ENCODE results near the gene NPFFR1.

The NPFFR1 gene

DNA sequence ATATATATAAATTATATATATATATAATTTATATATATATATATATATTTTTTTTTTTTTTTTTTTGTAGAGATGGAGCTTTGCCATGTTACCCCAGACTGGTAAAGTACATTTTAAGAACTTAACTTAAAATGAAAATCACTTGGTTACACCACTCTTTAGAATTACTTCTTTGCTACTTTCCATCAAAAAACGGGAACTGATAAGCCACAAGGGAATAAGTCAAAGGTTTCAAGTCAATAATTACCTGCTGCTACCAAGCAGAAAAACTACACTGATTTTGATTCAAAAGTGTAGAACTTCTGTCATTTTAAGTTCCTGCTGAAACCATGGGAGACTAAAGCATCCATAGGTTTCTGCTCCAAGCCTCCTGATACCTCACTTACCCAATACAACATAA, 62.8 kb downstream of the NPFFR1 start:
- H3K36me3 ChIP-seq (ENCODE audit: insufficient read depth, insufficient read length, low read length): peaks cover 27% of the 10 kb centered on the region
- TF ChIP-seq SUZ12 (IDR thresholded peaks at IDR 0.05; ENCODE audit: extremely low read depth, insufficient read depth, insufficient read length): no peak
- no peak for TF ChIP-seq ZNF274 (IDR thresholded peaks at IDR 0.05; ENCODE audit: low read depth, low read length)
- no peak for TF ChIP-seq YY1 (IDR thresholded peaks at IDR 0.05; ENCODE audit: insufficient read depth, insufficient read length)
- H3K4me3 ChIP-seq (ENCODE audit: insufficient read length, low read depth): no peak overlapping the region
- H3K27me3 ChIP-seq (ENCODE audit: insufficient read depth, insufficient read length): no peaks in the 10 kb centered on the region
- H3K9ac ChIP-seq (ENCODE audit: insufficient read length, low read depth): no peak overlapping the region
- H3K9me3 ChIP-seq (ENCODE audit: insufficient read depth, low read length): no peaks in the 10 kb centered on the region
- no peak for DNase-seq (ENCODE audit: low read depth, low spot score)
- H3K4me1 ChIP-seq (ENCODE audit: insufficient read depth, insufficient read length): no peaks in the 10 kb centered on the region

DNA sequence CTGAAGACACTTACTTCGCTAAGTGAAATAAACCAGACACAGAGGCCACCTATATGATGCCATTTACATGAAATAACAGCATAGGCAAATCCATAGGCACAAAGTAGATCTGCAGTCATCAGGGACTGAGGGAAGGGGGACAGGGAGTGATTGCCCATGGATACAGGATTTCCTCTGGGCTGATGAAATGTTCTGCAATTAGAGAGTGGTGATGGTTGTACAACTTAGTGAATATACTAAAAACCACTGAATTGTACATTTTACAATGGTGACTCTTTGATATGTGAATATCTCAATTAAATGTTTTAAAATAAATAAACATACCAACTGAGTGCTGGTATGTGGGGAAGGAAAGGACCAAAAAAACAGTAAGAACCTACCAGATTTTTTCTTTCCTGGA, 70.9 kb downstream of the NPFFR1 start:
- no peaks in the 10 kb centered on the region for H3K4me1 ChIP-seq (ENCODE audit: insufficient read depth, insufficient read length)
- peaks cover 68% of the 10 kb centered on the region for H3K36me3 ChIP-seq (ENCODE audit: insufficient read depth, insufficient read length, low read length)
- TF ChIP-seq SUZ12 (IDR thresholded peaks at IDR 0.05; ENCODE audit: extremely low read depth, insufficient read depth, insufficient read length) (no peak), ZNF274 (IDR thresholded peaks at IDR 0.05; ENCODE audit: low read depth, low read length) (no peak), YY1 (IDR thresholded peaks at IDR 0.05; ENCODE audit: insufficient read depth, insufficient read length) (no peak)
- H3K9ac ChIP-seq (ENCODE audit: insufficient read length, low read depth): no peak overlapping the region
- no peak overlapping the region for H3K4me3 ChIP-seq (ENCODE audit: insufficient read length, low read depth)
- no peaks in the 10 kb centered on the region for H3K27me3 ChIP-seq (ENCODE audit: insufficient read depth, insufficient read length)
- no peak for DNase-seq (ENCODE audit: low read depth, low spot score)
- no peaks in the 10 kb centered on the region for H3K9me3 ChIP-seq (ENCODE audit: insufficient read depth, low read length)

GRCh38 chr10:70212277-70212676, 71.5 kb downstream of the NPFFR1 start:
- Histone ChIP-seq H3K36me3 (ENCODE audit: insufficient read depth, insufficient read length, low read length) (peaks cover 66% of the 10 kb centered on the region), H3K9me3 (ENCODE audit: insufficient read depth, low read length) (no peaks in the 10 kb centered on the region), H3K9ac (ENCODE audit: insufficient read length, low read depth) (no peak overlapping the region), H3K4me3 (ENCODE audit: insufficient read length, low read depth) (no peak overlapping the region), H3K4me1 (ENCODE audit: insufficient read depth, insufficient read length) (no peaks in the 10 kb centered on the region), H3K27me3 (ENCODE audit: insufficient read depth, insufficient read length) (no peaks in the 10 kb centered on the region)
- DNase-seq (ENCODE audit: low read depth, low spot score): no peak
- TF ChIP-seq YY1 (IDR thresholded peaks at IDR 0.05; ENCODE audit: insufficient read depth, insufficient read length) (no peak), SUZ12 (IDR thresholded peaks at IDR 0.05; ENCODE audit: extremely low read depth, insufficient read depth, insufficient read length) (no peak), ZNF274 (IDR thresholded peaks at IDR 0.05; ENCODE audit: low read depth, low read length) (no peak)

- DNase-seq (ENCODE audit: low read depth, low spot score): no peak
- H3K9ac ChIP-seq (ENCODE audit: insufficient read length, low read depth): no peak overlapping the region
- no peaks in the 10 kb centered on the region for H3K9me3 ChIP-seq (ENCODE audit: insufficient read depth, low read length)
- H3K27me3 ChIP-seq (ENCODE audit: insufficient read depth, insufficient read length): no peaks in the 10 kb centered on the region
- H3K36me3 ChIP-seq (ENCODE audit: insufficient read depth, insufficient read length, low read length): peaks cover 63% of the 10 kb centered on the region
- TF ChIP-seq ZNF274 (IDR thresholded peaks at IDR 0.05; ENCODE audit: low read depth, low read length): no peak
- TF ChIP-seq SUZ12 (IDR thresholded peaks at IDR 0.05; ENCODE audit: extremely low read depth, insufficient read depth, insufficient read length): no peak
- no peak for TF ChIP-seq YY1 (IDR thresholded peaks at IDR 0.05; ENCODE audit: insufficient read depth, insufficient read length)
- H3K4me1 ChIP-seq (ENCODE audit: insufficient read depth, insufficient read length): no peaks in the 10 kb centered on the region
- no peak overlapping the region for H3K4me3 ChIP-seq (ENCODE audit: insufficient read length, low read depth)
Observed at GRCh38 chr10:70206762-70207161, 77.0 kb downstream of the NPFFR1 start.

DNA sequence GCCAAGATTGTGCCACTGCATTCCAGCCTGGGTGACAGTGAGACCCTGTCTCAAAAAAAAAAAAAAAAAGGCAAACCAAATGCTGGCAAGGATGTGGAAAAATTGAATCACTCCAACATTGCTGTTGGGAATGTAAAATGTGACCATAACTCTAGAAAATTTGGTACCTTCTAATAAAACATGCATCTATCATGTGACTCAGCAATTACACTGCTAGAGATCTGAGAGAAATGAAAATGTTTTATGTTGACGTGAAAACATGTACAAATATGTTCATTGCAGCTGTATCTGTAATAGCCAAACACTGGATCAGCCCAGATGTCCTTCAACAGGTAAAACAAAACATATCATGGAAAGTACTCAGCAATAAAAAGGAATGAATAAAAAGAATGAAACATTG, 82.7 kb downstream of the NPFFR1 start:
- TF ChIP-seq YY1 (IDR thresholded peaks at IDR 0.05; ENCODE audit: insufficient read depth, insufficient read length) (no peak), ZNF274 (IDR thresholded peaks at IDR 0.05; ENCODE audit: low read depth, low read length) (no peak), SUZ12 (IDR thresholded peaks at IDR 0.05; ENCODE audit: extremely low read depth, insufficient read depth, insufficient read length) (no peak)
- H3K4me3 ChIP-seq (ENCODE audit: insufficient read length, low read depth): no peak overlapping the region

DNA sequence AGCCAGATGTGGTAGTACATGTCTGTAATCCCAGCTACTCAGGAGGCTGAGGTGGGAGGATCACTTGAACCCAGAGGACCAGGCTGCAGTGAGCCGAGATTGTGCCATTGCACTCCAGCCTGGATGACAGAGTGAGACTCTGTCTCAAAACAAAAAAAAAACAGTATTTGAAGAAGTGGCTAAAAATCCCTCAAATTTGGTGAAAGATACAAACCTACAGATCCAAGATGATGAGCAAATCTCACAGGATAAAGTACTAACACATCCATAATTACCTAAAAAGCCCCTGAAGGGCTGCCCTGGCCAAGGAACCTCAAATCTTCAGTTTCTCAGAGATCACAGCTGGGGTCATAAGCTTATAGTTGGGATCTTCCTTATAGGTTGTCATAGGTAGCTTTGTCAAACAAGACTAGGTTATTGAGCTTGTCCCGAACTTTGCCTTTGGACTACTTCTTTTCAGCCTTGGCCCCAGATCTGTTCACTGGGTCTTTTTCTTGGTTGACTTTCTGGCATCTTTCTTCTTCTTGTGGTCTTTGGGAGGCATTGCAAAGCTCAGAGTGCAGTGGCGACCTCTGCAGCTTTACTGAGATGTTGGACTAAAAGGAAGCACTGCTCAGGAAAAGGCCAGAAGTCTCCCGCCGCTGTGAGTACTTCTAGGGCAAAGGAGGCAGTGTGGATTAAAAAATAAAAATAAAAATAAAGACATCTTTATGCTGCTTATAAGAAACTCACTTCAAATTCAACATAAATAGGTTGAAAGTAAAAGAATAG, 84.9 kb downstream of the NPFFR1 start:
- no peak overlapping the region for H3K9ac ChIP-seq (ENCODE audit: insufficient read length, low read depth)
- H3K4me1 ChIP-seq (ENCODE audit: insufficient read depth, insufficient read length): no peaks in the 10 kb centered on the region
- DNase-seq (ENCODE audit: low read depth, low spot score): no peak
- H3K27me3 ChIP-seq (ENCODE audit: insufficient read depth, insufficient read length): no peaks in the 10 kb centered on the region
- no peak for TF ChIP-seq ZNF274 (IDR thresholded peaks at IDR 0.05; ENCODE audit: low read depth, low read length)
- TF ChIP-seq SUZ12 (IDR thresholded peaks at IDR 0.05; ENCODE audit: extremely low read depth, insufficient read depth, insufficient read length): no peak
- no peak for TF ChIP-seq YY1 (IDR thresholded peaks at IDR 0.05; ENCODE audit: insufficient read depth, insufficient read length)
- no peaks in the 10 kb centered on the region for H3K9me3 ChIP-seq (ENCODE audit: insufficient read depth, low read length)
- H3K4me3 ChIP-seq (ENCODE audit: insufficient read length, low read depth): no peak overlapping the region
- peaks cover 34% of the 10 kb centered on the region for H3K36me3 ChIP-seq (ENCODE audit: insufficient read depth, insufficient read length, low read length)

More for the DNA sequence above, 82.7 kb downstream of the NPFFR1 start:
- peaks cover 50% of the 10 kb centered on the region for H3K36me3 ChIP-seq (ENCODE audit: insufficient read depth, insufficient read length, low read length)
- DNase-seq (ENCODE audit: low read depth, low spot score): no peak
- no peaks in the 10 kb centered on the region for H3K9me3 ChIP-seq (ENCODE audit: insufficient read depth, low read length)
- no peak overlapping the region for H3K9ac ChIP-seq (ENCODE audit: insufficient read length, low read depth)
- H3K27me3 ChIP-seq (ENCODE audit: insufficient read depth, insufficient read length): no peaks in the 10 kb centered on the region
- no peaks in the 10 kb centered on the region for H3K4me1 ChIP-seq (ENCODE audit: insufficient read depth, insufficient read length)
